ENCODE measurements around the gene ACKR2.

ACKR2 gene

GRCh38 chr3:42894698-42895579 is 85.7 kb downstream of the ACKR2 start:
- no peaks in the 10 kb centered on the region for H3K9me2 ChIP-seq (replicated peaks; ENCODE audit: control insufficient read depth, low read length)
- no peaks in the 10 kb centered on the region for H3K36me3 ChIP-seq (ENCODE audit: control insufficient read depth, low read length)
- no peaks in the 10 kb centered on the region for H4K20me1 ChIP-seq (ENCODE audit: control insufficient read depth, insufficient read depth, low read depth, low read length)
- H3K9me3 ChIP-seq (ENCODE audit: control insufficient read depth, insufficient read depth, low read length) = no peaks in the 10 kb centered on the region
- H3F3A ChIP-seq (ENCODE audit: control insufficient read depth, insufficient read depth) = no peaks in the 10 kb centered on the region
- H3K4me2 ChIP-seq (ENCODE audit: low read length) = no peak overlapping the region
- H3K79me2 ChIP-seq (ENCODE audit: control insufficient read depth, low read length) = no peaks in the 10 kb centered on the region
- no peaks in the 10 kb centered on the region for H3K4me1 ChIP-seq (ENCODE audit: control insufficient read depth, low read length)
- TF ChIP-seq, protein P1, sequence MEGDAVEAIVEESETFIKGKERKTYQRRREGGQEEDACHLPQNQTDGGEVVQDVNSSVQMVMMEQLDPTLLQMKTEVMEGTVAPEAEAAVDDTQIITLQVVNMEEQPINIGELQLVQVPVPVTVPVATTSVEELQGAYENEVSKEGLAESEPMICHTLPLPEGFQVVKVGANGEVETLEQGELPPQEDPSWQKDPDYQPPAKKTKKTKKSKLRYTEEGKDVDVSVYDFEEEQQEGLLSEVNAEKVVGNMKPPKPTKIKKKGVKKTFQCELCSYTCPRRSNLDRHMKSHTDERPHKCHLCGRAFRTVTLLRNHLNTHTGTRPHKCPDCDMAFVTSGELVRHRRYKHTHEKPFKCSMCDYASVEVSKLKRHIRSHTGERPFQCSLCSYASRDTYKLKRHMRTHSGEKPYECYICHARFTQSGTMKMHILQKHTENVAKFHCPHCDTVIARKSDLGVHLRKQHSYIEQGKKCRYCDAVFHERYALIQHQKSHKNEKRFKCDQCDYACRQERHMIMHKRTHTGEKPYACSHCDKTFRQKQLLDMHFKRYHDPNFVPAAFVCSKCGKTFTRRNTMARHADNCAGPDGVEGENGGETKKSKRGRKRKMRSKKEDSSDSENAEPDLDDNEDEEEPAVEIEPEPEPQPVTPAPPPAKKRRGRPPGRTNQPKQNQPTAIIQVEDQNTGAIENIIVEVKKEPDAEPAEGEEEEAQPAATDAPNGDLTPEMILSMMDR (IDR thresholded peaks at IDR 0.05; ENCODE audit: low read depth, low read length, poor library complexity, severe bottlenecking) = no peak
- no peak for TF ChIP-seq EZH2phosphoT487 (IDR thresholded peaks at IDR 0.05; ENCODE audit: borderline replicate concordance, low read length)
- H3K4me3 ChIP-seq (ENCODE audit: low read length) = no peak overlapping the region
- H3K27ac ChIP-seq (ENCODE audit: low read depth, low read length) = no peak overlapping the region
- H3K27me3 ChIP-seq (ENCODE audit: control insufficient read depth, low read length) = 0 out of 2 replicates have a peak, but pooled peaks cover 3% of the 10 kb centered on the region

DNA sequence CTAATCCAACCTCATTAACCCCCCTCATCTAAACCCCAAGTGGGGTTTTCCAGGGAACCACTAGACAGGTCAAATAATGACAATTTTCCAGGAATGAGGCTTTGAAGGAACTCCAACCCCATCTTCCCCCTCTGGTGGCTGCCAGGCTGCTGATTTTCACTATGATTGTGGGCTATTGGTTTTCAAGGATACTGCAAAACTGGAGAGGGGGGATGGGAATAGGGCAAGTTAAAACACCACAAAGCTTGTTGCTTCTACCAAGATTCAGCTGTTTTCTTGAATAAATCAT is 86.3 kb downstream of the ACKR2 start:
- Histone ChIP-seq H3K9me2 (replicated peaks; ENCODE audit: control insufficient read depth, low read length) (no peaks in the 10 kb centered on the region), H3K4me3 (ENCODE audit: low read length) (no peak overlapping the region), H3K36me3 (ENCODE audit: control insufficient read depth, low read length) (no peaks in the 10 kb centered on the region), H3K4me2 (ENCODE audit: low read length) (no peak overlapping the region), H3K27ac (ENCODE audit: low read depth, low read length) (no peak overlapping the region), H3K27me3 (ENCODE audit: control insufficient read depth, low read length) (0 out of 2 replicates have a peak, but pooled peaks cover 3% of the 10 kb centered on the region), H3K4me1 (ENCODE audit: control insufficient read depth, low read length) (no peaks in the 10 kb centered on the region), H3K79me2 (ENCODE audit: control insufficient read depth, low read length) (no peaks in the 10 kb centered on the region), H3F3A (ENCODE audit: control insufficient read depth, insufficient read depth) (no peaks in the 10 kb centered on the region), H4K20me1 (ENCODE audit: control insufficient read depth, insufficient read depth, low read depth, low read length) (no peaks in the 10 kb centered on the region), H3K9me3 (ENCODE audit: control insufficient read depth, insufficient read depth, low read length) (no peaks in the 10 kb centered on the region)
- TF ChIP-seq, protein P1 (IDR thresholded peaks at IDR 0.05; ENCODE audit: low read depth, low read length, poor library complexity, severe bottlenecking) = no peak
- TF ChIP-seq EZH2phosphoT487 (IDR thresholded peaks at IDR 0.05; ENCODE audit: borderline replicate concordance, low read length) = no peak

DNA sequence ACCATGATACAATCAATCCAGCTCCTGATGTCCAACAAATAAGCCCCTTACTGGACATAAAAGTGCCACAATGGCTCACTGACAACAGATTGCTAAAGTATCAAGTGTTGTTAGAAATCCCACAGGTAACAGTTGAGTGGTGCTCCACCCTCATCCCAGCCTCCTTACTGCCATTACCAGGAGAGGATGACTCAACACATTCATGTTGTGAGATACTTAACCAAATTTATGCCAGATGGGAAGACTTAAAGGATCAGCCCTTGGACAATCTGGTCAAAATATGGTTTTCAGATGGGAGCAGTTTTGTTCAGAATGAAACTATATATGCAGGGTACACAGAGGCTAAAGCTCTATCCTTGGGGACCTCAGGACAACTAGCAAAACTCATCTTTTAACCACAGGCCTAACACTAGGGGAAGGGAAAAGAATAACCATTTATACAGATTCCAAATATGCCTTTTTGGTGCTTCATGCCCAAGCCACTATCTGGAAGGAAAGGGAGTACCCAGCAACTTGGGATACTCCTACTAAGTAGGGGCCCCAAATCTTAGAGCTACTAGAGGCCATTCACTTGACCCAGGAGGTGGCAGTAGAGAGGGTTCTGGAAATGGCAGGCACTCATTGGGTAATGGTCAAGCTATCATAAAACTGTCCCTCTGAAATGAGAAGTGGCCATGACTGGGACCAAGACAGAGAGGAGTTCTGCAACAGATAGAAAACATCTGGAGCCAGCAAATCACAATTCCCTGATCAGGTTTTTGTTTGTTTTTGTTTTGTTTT is 89.8 kb downstream of the ACKR2 start:
- H4K20me1 ChIP-seq (ENCODE audit: control insufficient read depth, insufficient read depth, low read depth, low read length) = no peaks in the 10 kb centered on the region
- no peaks in the 10 kb centered on the region for H3K9me3 ChIP-seq (ENCODE audit: control insufficient read depth, insufficient read depth, low read length)
- TF ChIP-seq EZH2phosphoT487 (IDR thresholded peaks at IDR 0.05; ENCODE audit: borderline replicate concordance, low read length) = no peak
- TF ChIP-seq, protein P1 (IDR thresholded peaks at IDR 0.05; ENCODE audit: low read depth, low read length, poor library complexity, severe bottlenecking) = no peak
- no peak overlapping the region for H3K4me2 ChIP-seq (ENCODE audit: low read length)
- H3K9me2 ChIP-seq (replicated peaks; ENCODE audit: control insufficient read depth, low read length) = no peaks in the 10 kb centered on the region
- H3K79me2 ChIP-seq (ENCODE audit: control insufficient read depth, low read length) = no peaks in the 10 kb centered on the region
- H3K36me3 ChIP-seq (ENCODE audit: control insufficient read depth, low read length) = no peaks in the 10 kb centered on the region
- H3F3A ChIP-seq (ENCODE audit: control insufficient read depth, insufficient read depth) = no peaks in the 10 kb centered on the region
- no peaks in the 10 kb centered on the region for H3K4me1 ChIP-seq (ENCODE audit: control insufficient read depth, low read length)
- no peak overlapping the region for H3K4me3 ChIP-seq (ENCODE audit: low read length)
- H3K27ac ChIP-seq (ENCODE audit: low read depth, low read length) = no peak overlapping the region
- 0 out of 2 replicates have a peak, but pooled peaks cover 3% of the 10 kb centered on the region for H3K27me3 ChIP-seq (ENCODE audit: control insufficient read depth, low read length)

All from DOHH2 (cell line).